ENCODE data around the gene COL12A1.

Gene COL12A1

DNA sequence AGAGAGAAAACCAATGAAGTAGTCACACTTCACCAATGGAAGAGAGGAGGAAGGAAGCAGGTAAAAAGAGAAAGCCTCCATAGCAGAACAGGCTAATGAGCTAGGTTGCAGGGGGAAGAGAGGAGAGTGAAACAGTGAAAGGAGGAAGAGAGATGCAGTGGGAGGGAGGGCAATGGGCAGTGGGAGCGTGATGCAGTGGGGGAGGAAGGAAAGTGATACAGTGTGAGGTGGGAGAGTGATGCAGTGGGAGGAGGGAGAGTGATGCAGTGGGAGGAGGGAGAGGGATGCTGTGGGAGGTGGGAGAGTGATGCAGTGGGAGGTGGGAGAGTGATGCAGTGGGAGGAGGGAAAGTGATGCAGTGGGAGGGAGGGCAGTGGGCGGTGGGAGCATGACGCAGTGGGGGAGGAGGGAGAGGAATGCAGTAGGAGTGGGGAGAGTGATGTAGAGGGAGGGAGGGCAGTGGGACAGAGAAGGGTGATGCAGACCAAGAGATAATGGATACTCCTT lies 29.7 kb downstream of the COL12A1 start:
- no peak for DNase-seq

DNA sequence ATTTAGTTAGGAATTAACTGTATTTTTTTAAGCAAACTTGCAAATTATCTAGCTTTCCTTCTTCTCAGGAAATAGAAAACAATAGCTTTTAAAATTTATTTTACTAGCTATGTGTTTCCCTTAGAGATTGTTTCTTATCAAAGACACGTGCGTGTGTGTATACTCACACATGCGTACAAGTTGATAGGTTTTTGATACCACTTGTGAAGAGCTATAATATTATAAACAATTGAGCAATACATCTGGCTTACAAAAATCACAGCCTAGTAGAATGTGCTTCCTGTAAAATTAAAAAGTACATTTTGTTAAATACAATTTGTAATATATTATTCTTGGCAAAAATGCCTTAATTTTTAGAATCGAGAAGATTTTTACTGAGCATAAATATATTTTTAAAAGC lies 33.9 kb downstream of the COL12A1 start:
- no peak for DNase-seq

DNA sequence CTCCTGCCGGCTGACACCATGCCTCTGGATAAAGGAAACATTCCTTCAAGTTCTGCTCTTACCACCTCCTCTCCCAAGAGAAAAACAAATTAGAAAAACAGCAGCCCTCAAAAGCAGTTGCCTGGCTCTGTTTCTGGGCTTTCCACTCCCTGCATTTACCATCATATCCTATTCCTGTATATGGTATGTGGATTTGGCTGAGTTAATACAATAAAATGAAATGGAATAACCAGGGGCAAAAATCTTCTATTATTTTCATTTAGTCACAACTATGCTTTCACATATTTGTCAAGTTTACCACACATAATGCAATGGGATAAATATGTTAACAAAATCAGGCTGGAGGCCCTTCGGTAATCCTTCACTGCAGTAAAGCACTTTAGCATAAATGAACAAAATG lies 34.3 kb downstream of the COL12A1 start:
- DNase-seq: no peak

DNA sequence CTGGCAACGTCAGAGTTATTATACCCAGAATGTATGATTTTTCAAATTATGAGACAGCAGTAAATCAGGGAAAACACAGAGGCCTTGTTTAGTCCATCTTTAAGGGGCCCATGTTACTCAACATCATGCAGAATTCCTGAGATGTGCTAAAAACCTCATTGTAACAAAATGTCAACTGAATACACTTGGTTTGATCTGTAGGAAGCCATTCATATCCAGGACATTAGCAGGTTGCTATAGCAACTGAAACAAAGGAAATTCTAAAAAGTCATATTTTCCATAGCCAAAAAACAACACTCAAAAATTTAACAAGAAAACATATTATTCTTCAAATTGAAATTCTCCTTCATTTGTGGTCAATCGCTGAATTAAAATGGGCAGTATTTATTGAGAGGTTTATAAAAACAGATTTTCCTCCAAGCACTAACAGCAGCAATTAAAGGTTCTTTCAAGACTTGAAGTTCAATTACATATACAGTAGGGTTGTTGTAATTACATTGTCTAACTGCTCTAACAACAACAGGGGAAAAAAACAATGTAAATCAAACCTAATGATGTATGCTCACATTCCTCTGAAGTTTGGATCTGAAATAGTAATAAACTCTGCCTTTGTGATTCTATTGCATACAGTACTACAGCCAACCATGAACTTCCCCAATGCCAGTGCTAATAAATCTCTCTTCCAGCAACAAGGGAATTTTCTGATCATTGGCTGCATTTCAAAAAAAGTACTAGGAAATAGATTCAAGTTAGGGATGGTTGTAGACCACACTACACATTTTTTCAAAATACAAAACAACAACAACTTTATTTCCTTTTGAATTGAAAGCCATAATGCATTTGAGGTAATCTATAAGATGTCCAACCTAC lies 34.9 kb downstream of the COL12A1 start:
- no peak for DNase-seq

DNA sequence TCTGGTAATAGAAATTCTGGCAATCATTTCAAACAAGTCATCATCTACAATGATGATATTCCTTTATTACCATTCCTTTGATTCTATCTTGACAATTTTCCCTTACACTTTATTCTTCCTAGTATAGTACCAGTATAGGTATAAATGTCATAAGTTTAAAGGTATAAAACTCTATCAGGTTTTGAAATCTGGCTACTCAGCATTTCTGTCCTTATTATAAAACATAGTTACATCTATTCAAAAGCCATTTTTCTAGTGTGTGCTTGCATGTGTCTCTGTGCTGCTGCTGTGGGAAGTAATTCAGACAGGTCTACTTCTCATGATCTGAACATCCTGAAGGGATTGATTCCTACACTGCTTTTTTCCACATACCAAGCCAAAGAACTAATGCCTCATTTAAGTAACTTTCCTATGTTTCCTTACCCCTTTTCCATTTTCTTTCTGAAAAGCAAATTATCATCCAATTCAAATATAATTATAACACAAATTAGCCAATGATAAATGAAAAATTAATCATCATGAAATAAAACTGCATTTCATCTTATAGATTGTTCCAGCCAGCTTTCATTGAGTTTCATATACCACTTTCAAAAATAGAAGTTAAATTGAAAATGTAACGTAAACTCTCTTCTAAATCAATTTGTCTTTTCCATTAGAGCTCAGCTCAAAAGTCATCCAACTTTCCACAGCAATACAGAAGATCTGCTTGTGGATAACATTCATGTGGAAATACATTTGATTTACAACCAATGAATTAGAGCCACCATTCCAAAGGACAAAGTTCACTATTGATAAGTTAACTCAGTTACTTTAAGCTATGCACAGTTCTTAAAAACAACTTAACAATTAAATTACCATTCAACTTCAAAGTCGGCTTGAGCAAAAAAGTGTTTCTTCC lies 35.9 kb downstream of the COL12A1 start:
- DNase-seq: no peak

DNA sequence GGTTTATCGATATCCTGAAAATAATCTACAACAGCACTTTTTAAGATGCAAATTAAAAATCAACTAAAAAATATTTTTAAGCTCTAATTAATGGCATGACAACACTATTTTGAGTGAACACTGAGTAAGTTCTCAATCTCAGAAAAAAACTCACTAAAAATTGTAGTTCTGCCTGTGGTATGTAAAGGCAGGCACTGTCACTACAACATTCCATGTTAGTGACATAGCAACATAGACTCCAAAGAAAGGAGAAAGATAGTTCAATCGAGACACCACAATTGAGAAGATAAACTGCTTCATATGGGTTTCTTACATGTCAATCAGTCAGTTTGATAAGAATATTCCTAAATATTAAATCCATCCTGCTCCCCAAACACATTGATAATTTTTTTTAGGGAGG lies 38.0 kb downstream of the COL12A1 start:
- no peak for DNase-seq

DNA sequence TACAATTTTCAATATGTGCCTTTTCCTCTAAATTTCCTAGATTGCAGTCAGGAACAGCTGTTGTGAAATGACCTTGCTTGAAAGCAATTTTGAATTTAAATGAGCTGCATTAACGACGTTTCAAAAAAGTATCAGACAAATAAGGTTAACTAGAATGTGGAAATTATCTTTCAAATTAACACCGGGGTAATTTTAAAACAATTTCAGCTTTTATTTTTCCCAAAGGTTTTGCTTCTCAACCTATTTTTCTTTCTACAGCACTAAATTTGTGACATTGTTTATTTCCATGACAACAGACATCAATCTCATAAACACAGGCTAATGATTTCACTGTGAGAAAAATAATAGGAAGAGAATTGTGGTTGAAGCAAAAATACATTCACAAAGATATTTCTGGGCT lies 38.5 kb downstream of the COL12A1 start:
- DNase-seq: no peak

DNA sequence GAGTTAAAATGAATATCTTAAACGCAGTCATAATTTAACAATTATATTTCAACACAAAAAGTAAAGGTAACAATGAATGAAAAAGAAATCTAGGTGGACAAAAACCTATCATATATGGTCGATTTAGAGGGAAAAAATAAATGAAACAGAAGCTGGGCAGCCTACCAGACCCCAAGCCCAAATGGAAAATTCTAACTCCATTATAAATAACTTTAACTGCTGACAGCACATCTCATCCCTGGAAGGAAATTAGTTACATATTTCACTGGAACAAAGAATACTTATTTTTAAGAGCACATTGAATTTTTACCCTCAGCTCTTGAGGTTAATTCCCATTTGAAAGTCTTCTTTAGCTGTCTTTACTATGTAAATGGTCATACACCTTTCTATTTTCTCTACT lies 39.1 kb downstream of the COL12A1 start:
- DNase-seq: no peak

DNA sequence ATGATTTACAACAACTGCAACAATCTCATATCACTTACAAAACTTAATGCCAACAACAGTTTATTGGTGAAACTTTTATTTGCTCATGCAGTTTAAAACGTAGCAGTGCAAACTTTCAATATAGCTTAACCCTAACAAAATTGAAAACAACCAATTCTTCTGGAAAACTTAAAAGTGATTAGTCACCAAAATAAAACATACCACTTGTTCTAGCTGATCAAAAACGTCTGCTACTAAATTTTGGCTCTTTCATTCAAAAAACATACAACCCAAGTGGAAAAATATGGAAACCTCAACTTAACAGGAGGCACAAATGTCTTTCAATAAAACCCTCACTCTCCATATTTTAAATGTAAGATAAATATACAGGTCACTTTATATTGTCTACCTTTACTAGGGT lies 39.6 kb downstream of the COL12A1 start:
- no peak for DNase-seq

DNA sequence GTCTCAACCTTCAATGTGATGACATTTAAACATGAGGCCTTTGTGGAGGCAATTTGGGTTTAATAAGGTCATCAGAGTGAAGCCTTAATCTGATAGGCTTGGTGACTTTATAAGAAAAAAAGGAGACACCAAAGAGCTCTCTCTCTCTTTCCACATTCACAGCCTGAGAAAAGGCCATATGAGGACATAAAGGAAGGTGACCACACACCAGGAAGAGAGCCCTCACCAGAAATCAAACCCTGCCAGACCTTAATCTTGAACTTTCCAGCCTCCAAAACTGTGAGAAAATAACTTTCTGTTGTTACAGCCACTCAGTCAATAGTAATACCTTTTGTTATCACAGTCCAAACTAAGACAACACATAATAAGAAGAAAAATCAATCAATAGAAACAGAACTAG lies 47.7 kb downstream of the COL12A1 start:
- no peak for DNase-seq

DNA sequence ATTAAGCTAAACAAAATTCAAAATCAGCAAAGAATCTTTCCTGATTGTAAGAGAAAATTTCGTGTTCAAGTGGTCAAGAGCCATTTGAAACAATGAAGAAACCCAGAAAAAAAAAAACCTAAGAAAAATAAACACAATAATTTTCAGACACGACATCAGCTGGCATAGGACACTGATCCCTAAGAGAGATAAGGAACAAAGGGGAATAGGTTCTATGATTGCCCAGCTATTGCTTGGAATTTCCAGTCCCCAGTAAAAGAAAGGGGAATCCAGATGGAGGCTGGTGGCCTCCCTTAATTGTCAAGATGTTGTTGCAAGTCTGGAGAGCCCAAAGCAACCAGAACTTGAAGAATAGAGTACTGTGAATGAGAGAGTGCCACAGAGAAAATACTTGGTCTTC lies 48.5 kb downstream of the COL12A1 start:
- no peak for DNase-seq

DNA sequence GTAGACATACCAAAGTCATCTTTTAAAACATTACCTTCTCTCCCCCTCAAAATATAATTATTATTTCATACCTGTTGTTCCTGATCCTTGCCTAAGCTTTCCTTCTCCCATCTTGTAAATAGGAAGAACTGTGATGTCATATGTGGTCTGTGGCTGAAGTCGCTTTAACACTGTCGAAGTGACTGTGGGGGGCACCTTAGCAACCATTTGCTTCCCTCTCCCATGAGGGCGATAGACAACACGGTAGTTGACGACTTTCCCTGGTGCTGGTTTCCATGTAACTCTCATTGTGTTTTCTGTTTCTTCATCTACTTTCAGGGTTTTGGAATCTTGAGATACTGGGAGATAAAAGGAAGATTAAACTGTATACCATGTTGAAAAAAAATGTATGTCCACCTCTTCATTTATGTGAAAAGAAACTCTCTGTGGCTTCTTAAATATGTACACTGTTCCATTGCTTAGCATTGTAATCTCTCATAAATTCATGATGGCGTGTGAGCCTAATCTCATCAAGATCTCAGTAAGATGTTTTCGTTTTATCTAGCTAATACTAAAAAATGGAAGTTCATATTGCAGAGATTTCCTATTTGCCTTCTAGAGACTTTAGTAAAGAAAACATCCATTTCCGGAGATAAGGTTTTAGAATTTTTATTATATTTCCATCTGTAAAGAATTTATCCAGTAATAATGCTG lies 49.5 kb downstream of the COL12A1 start:
- no peak for DNase-seq

DNA sequence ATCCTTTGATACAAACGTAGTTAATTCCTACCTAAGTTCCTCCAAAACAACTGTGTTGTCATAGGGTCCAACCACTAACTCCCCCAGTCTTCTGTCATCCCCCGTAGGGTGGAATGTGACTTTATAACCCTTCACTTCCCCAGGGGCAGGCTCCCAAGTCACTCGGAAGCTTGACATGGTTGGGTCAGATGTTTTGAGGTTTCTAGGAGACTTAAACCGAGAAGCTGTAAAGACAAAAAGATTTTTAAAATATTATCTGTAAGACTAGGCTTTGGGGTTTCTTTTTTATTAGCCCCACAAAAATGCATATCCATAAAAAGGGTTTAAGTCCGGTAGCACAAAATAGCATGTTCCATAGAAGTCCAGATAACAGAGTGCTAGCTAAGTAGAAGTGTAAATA lies 50.2 kb downstream of the COL12A1 start:
- DNase-seq: no peak

DNA sequence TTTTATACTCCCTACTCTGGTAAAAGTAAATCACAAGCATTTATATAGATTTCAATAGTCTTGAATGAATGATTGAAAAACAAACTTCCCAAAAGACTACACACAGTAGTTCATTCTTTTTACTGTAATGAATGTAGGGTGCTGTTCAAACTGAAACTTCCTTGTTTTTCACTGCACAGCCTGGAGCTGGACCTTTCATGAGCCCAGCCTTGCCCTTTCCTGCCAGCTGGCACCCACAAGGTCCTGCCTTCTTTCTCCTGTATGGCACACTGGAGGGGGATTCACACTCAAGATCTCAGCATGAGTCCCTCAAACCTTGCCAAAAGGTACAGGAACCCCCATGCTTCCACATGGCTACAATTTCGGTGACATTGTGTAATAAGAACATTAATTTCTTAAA lies 50.9 kb downstream of the COL12A1 start:
- DNase-seq: no peak

DNA sequence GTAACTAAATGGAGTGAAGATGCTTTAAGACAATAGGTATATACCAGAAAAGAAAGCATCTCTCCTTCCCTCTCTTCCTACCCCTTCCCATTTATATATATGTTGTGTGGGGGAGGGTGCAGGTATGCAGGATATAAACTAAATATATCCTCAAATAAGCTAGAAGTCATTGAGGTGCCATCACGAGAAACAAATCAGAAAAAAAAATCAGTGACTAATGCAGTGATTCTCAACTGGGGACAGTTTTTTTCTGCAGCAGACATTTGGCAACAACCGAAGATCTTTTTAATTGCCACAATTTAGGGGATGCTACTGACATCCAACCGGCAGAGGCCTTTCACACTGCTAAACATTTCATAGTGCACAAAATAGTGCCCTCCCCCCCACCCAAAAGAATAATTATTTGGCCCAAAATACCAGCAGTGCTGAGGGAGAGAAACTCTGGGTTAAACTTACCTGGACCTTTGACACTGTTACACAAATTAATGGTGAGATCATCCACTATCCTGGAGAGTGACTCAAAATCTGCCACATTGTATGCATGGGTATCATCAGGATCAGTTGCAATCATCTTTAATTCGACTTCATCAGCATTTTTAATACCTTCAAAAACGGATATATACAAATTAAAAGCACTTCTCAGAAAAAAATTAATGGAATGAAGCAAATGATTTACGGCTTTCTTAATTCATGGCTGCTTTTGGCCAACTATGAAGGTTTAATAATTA lies 55.0 kb downstream of the COL12A1 start:
- DNase-seq: no peak

DNA sequence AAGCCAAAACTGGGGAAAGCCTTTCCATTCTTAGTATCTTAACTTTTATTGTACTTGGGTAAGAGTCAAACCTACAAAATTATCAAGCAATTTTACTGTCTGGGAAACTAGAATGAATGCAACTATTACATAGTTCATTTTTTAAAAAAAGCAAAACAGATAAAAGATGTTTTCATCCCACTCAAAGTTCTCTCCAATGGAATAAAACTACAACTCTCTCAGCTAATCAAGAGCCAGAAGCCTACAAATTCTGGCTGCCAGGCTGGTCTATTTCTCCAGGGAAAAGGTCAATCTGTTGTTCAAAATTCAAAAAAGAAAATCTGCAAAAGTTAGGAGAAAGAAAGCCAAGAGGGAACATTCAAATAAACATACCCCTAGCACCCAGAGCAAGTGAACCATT lies 56.2 kb downstream of the COL12A1 start:
- no peak for DNase-seq

DNA sequence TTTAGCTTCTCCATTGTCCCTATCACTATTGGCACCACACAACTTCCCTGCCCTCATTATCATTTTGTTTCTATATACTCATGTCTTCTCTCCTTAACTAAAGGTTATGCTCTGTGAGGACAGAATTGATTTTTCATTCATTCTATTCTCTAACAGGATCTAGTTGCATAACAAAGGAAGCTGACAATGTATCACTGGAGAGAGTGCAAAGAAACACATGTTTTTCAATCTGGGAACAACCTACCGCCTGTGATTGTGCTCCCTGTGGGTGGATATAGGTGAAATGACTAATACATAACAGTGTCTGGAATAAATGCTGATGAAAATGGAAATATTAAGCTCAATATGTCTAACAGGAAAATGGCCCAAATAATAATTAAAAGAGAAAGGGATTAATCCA lies 56.6 kb downstream of the COL12A1 start:
- DNase-seq: no peak

DNA sequence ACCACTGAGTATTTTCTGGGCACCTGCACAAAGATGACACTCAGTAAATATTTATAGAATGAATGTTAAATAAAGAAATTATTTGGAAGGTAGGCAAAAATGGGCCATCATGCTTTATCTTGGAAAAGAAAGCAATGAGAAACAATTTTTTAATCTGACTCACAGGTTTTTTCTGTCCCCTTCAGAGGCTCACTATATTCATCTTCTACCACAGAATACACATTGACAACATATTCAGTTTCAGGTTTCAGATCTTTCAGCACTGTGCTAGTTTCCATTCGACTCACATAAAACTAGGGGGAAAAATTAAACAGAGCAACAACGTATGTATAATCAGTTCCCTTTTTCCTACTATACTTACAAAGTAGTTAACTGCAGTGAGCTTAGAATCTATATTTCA lies 58.3 kb downstream of the COL12A1 start:
- DNase-seq: no peak

DNA sequence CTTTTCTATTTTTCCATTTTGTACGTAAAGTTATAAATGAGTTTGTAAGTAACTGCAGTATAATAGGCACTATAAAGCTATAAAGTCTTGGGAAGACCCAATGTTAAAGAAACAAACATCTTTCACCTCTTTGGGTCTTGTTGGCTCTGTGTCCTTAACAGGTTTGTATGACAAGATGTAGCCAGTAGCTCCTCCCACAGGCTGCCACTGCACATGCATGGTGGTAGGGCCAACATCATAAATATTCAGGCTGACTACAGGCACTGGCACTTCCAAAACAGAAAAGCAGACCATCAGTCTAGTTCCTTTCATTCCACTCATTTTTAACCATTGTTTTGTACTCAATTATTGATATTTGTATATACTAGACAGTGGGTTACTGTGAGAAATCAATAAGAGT lies 59.9 kb downstream of the COL12A1 start:
- DNase-seq: no peak

DNA sequence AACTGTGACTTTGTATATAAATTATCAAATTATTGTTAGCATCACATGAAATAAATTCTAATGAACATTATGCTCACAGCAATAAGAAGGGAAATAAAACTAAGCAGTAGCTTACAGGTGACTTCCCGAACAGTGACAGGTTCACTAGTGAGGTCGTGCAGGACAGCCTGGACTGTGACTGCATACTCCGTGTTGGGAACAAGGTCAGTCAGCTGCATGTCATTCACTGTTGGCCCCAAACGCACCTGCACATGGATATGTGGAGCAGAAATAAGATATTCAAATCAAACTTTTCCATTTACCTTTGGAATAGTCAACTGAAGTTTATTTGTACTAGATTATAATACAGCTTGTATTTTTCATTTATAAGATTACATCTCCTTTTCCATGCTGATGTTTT lies 60.6 kb downstream of the COL12A1 start:
- DNase-seq: no peak

DNA sequence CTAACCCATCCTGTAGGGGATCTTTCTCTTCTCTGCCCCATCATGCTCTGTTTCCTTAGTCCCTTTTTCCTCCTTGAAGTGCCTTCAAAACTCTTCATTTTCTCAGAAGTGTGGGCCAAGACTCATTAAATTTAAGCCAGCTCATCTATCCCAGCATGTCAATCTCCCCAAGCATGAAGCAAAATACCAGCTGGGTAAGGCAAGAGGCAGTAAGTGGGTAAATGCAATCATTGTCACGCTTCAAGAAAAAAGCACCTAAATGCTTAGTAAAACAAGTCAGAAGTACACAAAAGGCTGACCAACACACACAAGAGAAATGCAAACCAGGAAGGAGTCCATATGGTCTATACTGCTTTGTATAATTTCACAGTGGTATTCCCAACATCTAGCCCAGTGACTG lies 61.5 kb downstream of the COL12A1 start:
- no peak for DNase-seq

DNA sequence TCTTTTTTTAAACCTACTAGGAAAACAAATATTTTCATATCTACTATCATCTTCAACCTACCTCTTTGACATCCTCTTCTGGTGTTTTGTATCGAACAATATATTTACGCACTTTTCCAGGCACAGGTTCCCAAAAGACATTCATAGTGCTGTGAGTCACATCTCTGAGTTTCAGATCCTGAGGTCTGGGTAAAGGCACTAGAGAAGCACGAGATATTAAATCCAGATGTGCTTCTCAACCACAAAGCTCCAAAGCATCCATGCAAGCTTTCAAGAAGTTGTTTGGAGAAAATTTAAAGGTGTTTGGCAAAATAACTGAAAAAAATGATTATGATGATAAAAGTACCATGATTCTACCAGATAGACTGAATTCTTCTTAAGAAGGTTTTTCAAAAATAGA lies 62.7 kb downstream of the COL12A1 start:
- DNase-seq: no peak

DNA sequence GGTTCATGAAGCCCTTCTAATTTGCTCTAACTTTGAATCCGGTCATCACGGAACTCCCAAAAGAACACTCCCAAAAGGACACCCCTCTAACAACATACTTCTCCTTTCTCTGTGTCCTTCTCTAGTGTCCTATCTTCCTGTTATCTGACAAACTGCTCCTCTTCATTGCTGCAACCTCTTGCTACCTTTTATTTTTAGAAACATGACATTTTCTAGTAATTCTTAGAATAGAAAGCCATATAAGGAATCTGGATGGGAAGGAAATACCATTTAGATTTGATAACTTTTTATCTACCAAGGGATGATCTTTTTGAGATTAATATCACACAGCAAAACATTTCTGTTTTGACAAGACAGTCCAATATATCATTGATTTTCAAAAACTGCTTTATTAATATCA lies 63.1 kb downstream of the COL12A1 start:
- DNase-seq: no peak

All from NCI-H2029 (cell line).